Tibial artery (tissue), 4 donors: ENCODE data around the gene MR1.

Experiments used
- DNase-seq, 2 donors: peaks; one replicate each; pipeline ENCODE4 v3.0.0-alpha.2; 2019
- H3K27ac ChIP-seq, 2 donors: fragments of 200-600 bp; sonication (generic) in 1 of 2; 1 replicate in 1 of 2; 2 replicates in 1 of 2; pipeline ENCODE4 v1.5.1; 2018 to 2019; ENCODE audit warnings: mild to moderate bottlenecking in 1 of 2
- H3K27me3 ChIP-seq, 2 donors: fragments of 200-600 bp; sonication (generic) in 1 of 2; one replicate each; pipeline versions ENCODE4 v1.5.1 to v1.6.0; 2016 to 2019
- H3K36me3 ChIP-seq, 3 donors: fragments of 200-600 bp; sonication (generic) in 2 of 3; one replicate each; pipeline ENCODE4 v1.5.1; 2016 to 2019; ENCODE audit warnings: mild to moderate bottlenecking in 2 of 3
- H3K4me1 ChIP-seq, 4 donors: fragments of 200-600 bp; sonication (generic) in 2 of 4; 1 replicate in 3 of 4; 2 replicates in 1 of 4; pipeline ENCODE4 v1.5.1; 2016 to 2019
- H3K4me3 ChIP-seq, 2 donors: fragments of 200-600 bp; sonication (generic) in 1 of 2; 1 replicate in 1 of 2; 2 replicates in 1 of 2; pipeline ENCODE4 v1.5.1; 2018 to 2019; ENCODE audit warnings: mild to moderate bottlenecking in 2 of 2
- H3K9me3 ChIP-seq, 3 donors: fragments of 200-600 bp; sonication (generic) in 1 of 3; one replicate each; pipeline ENCODE4 v1.5.1; 2016 to 2019
- intact Hi-C: fragments of 100-400 bp; cut with DNase I; formaldehyde crosslinking; loops from one replicate; pipeline ENCODE4 v1.15.0; 2023; ENCODE audit warnings: low total_unique reads
- TF ChIP-seq, protein P1 (sequence below), 2 experiments: fragments of 200-600 bp in 1 of 2; fragments of 450-650 bp in 1 of 2; IDR thresholded peaks; one replicate each; pipeline ENCODE4 v1.5.1; 2017 to 2019; ENCODE audit warnings: antibody characterized with exemption in 2 of 2, mild to moderate bottlenecking in 1 of 2, moderate library complexity in 1 of 2

The MR1 gene

DNA sequence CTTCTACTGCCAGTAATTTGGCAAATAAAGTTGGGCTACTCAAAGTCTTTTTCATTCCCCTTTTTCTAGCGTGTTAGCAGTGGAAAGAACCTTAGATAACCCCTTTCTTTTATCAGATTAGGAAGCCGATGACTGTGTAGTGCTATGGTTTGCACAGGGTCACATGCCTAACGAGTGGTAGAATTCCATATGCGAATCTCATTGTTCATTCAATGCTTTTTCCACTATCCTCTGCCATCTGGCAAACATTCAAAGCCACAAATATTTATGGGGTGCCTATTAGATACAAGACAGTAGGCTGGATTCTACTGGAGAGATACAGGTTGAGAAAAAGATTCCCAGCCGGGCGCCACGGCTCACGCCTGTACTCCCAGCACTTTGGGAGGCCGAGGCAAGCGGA lies 39.9 kb downstream of the MR1 start:
- intact Hi-C loops = no loop called here
- Histone ChIP-seq H3K27me3 (peaks cover 0 to 4% of the 10 kb centered on the region in 2 donors), H3K4me1 (peaks cover 0 to 6% (median 0%) of the 10 kb centered on the region in 4 donors), H3K36me3 (no peaks in the 10 kb centered on the region), H3K4me3 (no peak overlapping the region), H3K27ac (no peak overlapping the region), H3K9me3 (no peaks in the 10 kb centered on the region)
- TF ChIP-seq, protein P1, sequence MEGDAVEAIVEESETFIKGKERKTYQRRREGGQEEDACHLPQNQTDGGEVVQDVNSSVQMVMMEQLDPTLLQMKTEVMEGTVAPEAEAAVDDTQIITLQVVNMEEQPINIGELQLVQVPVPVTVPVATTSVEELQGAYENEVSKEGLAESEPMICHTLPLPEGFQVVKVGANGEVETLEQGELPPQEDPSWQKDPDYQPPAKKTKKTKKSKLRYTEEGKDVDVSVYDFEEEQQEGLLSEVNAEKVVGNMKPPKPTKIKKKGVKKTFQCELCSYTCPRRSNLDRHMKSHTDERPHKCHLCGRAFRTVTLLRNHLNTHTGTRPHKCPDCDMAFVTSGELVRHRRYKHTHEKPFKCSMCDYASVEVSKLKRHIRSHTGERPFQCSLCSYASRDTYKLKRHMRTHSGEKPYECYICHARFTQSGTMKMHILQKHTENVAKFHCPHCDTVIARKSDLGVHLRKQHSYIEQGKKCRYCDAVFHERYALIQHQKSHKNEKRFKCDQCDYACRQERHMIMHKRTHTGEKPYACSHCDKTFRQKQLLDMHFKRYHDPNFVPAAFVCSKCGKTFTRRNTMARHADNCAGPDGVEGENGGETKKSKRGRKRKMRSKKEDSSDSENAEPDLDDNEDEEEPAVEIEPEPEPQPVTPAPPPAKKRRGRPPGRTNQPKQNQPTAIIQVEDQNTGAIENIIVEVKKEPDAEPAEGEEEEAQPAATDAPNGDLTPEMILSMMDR (IDR thresholded peaks at IDR 0.05) = no peak
- DNase-seq = no peak

DNA sequence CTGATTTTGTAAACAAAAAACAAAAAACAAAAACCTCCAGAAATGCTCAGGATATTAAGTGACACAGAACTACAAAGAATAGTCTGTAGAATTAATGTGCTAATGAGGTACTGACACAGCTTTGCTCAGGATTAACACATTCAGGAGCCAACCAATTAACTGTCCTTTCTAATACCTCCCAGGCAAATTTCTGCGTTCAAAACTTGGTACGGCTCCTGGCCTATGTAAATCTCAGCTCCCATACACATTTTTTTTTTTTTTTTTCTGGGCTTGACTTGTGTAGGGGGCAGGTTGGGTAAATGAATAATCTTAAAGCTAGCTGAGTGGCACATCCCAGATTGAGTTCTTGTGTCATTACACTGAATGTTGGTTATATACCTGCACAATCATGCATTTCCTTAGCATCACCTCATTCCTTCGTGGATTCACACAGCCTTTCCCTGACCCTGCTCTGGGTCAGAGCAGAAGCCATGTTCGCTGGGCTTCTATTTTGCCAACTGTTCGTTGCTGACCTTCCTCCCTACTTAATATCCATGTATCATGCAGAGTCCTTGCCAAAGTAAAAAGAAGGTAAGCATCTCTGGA lies 42.1 kb downstream of the MR1 start:
- intact Hi-C loops = no loop called here
- no peak overlapping the region for H3K4me3 ChIP-seq

DNA sequence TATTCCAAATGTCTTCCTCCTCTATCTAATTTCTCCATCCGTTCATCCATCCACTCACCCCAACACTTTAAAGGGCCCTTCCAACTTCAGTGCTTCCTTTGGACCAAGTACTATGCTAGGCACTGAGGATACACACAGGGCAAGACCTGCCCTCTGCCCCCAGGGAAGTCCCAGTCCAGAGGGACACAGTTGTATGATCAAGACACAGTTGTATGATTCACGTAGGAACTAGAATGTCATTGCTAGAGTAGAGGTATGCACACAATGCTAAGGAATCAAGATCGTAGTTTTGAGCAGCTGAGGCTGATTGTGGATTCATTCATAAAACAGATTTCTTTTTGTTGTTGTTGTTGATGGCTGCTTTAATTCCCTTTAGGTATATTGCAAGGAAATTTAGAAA lies 43.1 kb downstream of the MR1 start:
- TF ChIP-seq, protein P1 (IDR thresholded peaks at IDR 0.05) = no peak
- no peak overlapping the region for H3K27ac ChIP-seq
- H3K4me1 ChIP-seq = peaks cover 0 to 6% (median 0%) of the 10 kb centered on the region in 4 donors
- no peaks in the 10 kb centered on the region for H3K9me3 ChIP-seq
- DNase-seq = no peak
- H3K4me3 ChIP-seq = no peak overlapping the region
- intact Hi-C loops = no loop called here
- H3K36me3 ChIP-seq = no peaks in the 10 kb centered on the region
- H3K27me3 ChIP-seq = peaks cover 0 to 4% of the 10 kb centered on the region in 2 donors

More for the DNA sequence above, 42.1 kb downstream of the MR1 start:
- Histone ChIP-seq H3K27ac (no peak overlapping the region), H3K9me3 (no peaks in the 10 kb centered on the region), H3K4me1 (peaks cover 0 to 6% (median 0%) of the 10 kb centered on the region in 4 donors), H3K36me3 (no peaks in the 10 kb centered on the region), H3K27me3 (peaks cover 0 to 4% of the 10 kb centered on the region in 2 donors)
- TF ChIP-seq, protein P1 (IDR thresholded peaks at IDR 0.05) = no peak
- DNase-seq = no peak

DNA sequence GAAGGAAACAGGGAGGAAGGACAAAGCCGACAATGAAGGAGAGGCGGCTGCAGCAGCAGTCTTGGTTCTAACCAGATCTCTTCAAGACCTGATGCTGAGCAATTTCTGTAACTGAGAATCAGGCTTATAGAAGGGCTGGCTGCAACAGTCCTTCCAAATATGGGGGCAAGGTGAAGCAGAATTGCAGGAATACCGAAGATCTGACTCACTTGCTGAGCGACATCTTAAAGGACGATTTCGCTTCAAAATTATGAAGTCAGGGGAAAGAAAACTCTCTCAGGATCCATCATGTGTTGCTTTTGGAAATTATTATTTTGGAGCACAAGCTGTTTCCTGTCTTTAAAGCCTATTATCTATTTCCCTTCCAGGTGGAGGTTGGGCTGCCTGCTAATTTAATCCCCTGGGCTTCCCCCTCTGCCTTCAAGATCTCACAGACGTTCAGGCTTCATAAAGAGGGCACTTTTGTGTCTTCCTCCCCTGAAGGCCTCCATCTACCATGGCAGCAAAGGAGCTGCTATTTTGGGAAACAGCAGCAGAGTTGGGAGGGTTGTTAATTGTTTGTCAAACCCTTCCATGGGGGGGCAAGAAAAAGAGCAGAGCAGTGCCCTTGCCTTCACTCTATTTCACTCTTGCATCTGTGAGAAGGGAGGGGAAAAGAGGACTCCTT lies 43.9 kb downstream of the MR1 start:
- Histone ChIP-seq H3K4me1 (peaks cover 0 to 6% (median 0%) of the 10 kb centered on the region in 4 donors), H3K9me3 (no peaks in the 10 kb centered on the region), H3K36me3 (no peaks in the 10 kb centered on the region), H3K27ac (no peak overlapping the region), H3K27me3 (peaks cover 0 to 4% of the 10 kb centered on the region in 2 donors), H3K4me3 (no peak overlapping the region)
- TF ChIP-seq, protein P1 (IDR thresholded peaks at IDR 0.05) = no peak
- no peak for DNase-seq
- intact Hi-C loops = no loop called here

DNA sequence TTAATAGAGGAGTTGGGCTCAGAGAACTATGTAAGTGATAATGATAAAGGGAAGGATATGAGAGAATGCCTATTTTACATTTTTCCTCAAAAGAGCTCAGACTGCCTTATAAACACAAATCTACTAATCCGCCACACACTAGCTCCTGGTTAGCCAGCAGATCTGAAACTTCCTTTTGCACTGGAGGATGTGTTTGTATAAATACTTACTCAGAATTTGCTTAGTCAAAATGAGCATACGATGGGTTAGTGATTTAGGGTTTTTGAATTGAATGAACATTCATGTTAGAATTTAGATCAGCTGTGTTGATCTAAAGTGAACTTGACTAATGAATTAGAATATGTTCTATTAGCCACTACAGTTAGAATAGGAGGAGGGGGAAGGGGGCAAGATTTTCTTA lies 45.6 kb downstream of the MR1 start:
- TF ChIP-seq, protein P1 (IDR thresholded peaks at IDR 0.05) = no peak
- intact Hi-C loops = no loop called here
- peaks cover 0 to 4% of the 10 kb centered on the region in 2 donors for H3K27me3 ChIP-seq
- no peak overlapping the region for H3K4me3 ChIP-seq
- H3K9me3 ChIP-seq = no peaks in the 10 kb centered on the region
- no peaks in the 10 kb centered on the region for H3K36me3 ChIP-seq
- H3K27ac ChIP-seq = no peak overlapping the region
- H3K4me1 ChIP-seq = peaks cover 0 to 6% (median 0%) of the 10 kb centered on the region in 4 donors
- no peak for DNase-seq
